ENCODE data around the gene CGNL1.

The CGNL1 gene

GRCh38 chr15:57344282-57344681 lies 32.0 kb upstream of the CGNL1 start:
- DNase-seq = no peak
- in situ Hi-C loops (cut with MboI; ENCODE audit: low pct_unique_long_range_greater_than_20kb, low sequenced_read_pairs) = loop anchor here (10.0 kb wide), 1 partner anchor 181 kb away; no protein-coding TSS in a partner anchor

GRCh38 chr15:57345584-57345983 lies 30.7 kb upstream of the CGNL1 start:
- in situ Hi-C loops (cut with MboI; ENCODE audit: low pct_unique_long_range_greater_than_20kb, low sequenced_read_pairs) = loop anchor here (10.0 kb wide), 1 partner anchor 179 kb away; no protein-coding TSS in a partner anchor
- peak; percentile 61 for DNase-seq

DNA sequence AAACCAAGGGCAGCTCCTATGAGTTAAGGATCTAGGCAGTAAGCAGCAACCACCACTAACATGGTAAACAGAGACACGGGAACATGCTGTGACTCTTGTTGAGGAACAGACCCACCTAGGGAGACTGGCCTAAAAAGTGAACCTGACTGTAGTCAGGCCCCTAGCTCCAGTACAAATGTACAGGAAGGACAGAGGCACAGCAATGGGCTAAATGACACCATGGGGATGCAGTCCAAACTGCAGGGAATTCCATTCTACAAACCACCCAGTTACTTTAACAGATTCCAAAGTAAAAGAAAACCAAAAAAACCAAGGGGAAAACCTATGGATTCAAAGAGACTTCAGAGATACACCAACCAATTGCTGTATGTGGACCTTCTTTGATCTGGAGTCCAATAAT lies 28.2 kb upstream of the CGNL1 start:
- DNase-seq = no peak
- in situ Hi-C loops (cut with MboI; ENCODE audit: low pct_unique_long_range_greater_than_20kb, low sequenced_read_pairs) = loop anchor here (10.0 kb wide), 1 partner anchor 177 kb away; no protein-coding TSS in a partner anchor

GRCh38 chr15:57352535-57353316 lies 23.6 kb upstream of the CGNL1 start:
- no peak for DNase-seq
- in situ Hi-C loops (cut with MboI; ENCODE audit: low pct_unique_long_range_greater_than_20kb, low sequenced_read_pairs) = no loop called here

DNA sequence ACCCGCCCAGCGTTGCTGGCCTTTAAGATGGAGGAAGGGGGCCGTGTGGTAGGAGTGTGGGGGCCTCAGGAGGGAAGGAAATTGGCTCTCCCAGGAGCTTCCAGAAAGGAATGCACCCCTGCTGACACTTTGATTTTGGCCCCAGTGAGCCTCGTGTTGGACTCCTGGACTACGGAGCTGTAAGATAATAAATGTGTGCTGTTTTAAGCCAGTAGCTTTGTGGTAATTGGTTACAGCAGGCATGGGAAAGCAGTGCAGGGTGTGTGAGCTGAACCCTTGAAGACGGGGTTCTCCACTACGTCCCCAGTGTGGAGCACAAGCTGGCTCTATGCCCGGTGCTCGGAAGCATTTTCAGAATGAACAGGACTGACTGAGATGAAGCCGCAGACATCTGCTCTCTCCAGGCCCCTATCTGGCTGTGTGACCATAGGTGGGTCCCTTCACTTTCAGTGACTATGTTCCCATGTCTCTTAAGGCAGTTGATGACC lies 22.9 kb upstream of the CGNL1 start:
- in situ Hi-C loops (cut with MboI; ENCODE audit: low pct_unique_long_range_greater_than_20kb, low sequenced_read_pairs) = no loop called here
- no peak for DNase-seq

- DNase-seq = no peak
- in situ Hi-C loops (cut with MboI; ENCODE audit: low pct_unique_long_range_greater_than_20kb, low sequenced_read_pairs) = no loop called here
Measured at GRCh38 chr15:57354436-57355123, 21.7 kb upstream of the CGNL1 start.

GRCh38 chr15:57355259-57355658 lies 21.0 kb upstream of the CGNL1 start:
- in situ Hi-C loops (cut with MboI; ENCODE audit: low pct_unique_long_range_greater_than_20kb, low sequenced_read_pairs) = no loop called here
- DNase-seq = no peak

GRCh38 chr15:57356178-57356577 lies 20.1 kb upstream of the CGNL1 start:
- DNase-seq = no peak
- in situ Hi-C loops (cut with MboI; ENCODE audit: low pct_unique_long_range_greater_than_20kb, low sequenced_read_pairs) = no loop called here

- no peak for DNase-seq
- in situ Hi-C loops (cut with MboI; ENCODE audit: low pct_unique_long_range_greater_than_20kb, low sequenced_read_pairs) = no loop called here
Measured at GRCh38 chr15:57356636-57357035, 19.7 kb upstream of the CGNL1 start.

- in situ Hi-C loops (cut with MboI; ENCODE audit: low pct_unique_long_range_greater_than_20kb, low sequenced_read_pairs) = no loop called here
- DNase-seq = no peak
Measured at GRCh38 chr15:57357799-57358198, 18.5 kb upstream of the CGNL1 start.

DNA sequence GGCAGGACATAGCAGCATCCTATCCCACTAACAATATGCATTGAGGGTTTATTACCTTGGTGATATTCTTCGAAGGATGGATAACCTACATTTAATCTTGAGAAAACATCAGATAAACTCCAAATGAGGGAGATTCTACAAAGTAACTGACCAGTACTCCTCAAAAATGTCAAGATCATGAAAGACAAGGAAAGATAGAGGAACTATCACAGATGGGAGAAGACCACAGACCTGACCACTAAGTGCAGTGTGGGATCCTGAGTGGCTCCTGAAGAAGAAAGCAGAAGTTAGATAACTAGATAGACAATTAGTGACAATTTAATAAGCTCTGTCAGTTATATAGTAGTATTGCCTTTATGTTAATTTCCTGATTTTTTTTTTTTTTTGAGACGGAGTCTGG lies 17.7 kb upstream of the CGNL1 start:
- peak; percentile 67 for DNase-seq
- in situ Hi-C loops (cut with MboI; ENCODE audit: low pct_unique_long_range_greater_than_20kb, low sequenced_read_pairs) = no loop called here

DNA sequence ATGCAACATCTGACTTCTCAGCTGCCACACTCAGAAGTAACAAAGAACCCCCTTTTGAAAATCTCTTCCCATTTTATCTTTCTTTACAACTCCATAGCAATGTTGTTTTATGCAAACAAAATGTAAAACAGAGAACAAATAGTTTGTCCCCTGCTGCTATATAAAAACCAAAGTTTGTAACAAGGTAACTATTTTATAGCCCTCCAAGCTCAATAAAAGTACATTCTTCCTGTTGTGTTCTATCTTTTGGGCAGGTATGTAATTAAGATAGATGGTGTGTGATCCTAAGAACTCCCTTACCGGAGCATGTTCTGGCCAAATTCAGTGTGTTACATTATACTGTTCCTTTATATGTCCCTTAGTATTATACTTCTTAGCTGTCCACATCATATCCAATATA lies 12.6 kb upstream of the CGNL1 start:
- in situ Hi-C loops (cut with MboI; ENCODE audit: low pct_unique_long_range_greater_than_20kb, low sequenced_read_pairs) = no loop called here
- DNase-seq = no peak

DNA sequence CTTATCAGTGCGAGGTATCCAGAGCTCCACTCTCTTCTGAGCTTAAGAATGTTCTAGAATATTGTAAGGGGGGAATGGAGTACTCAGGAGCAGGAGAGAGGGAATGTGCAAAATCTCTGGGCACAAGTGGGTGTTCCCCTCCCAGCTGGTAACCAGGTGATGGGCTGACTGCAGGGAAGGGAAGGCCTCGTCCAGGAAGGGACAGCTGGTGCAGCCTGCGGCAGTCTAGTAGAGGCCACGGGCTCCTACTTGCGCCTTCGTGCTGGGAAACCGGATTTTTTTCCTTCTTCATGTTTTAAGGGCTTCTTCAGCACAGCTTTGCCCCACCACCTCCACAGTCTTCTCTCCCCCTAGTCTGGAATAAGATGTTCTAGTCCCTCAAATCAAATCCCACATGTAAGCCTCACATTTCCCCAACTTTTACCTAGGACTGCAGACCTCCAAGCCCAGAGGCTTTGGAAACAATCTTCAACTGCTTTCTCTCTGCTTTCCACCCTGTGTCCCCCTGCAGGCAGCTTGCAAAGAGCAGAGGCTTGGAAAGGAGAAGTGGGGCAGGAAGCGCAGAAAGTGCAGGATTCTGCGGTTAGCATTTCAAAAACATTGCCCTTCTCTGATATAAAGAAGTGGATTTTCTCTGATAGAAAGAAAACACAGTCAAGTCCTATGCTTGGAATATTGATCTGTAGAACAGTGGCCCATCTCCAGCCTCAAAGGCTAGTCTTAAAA lies 11.9 kb upstream of the CGNL1 start:
- in situ Hi-C loops (cut with MboI; ENCODE audit: low pct_unique_long_range_greater_than_20kb, low sequenced_read_pairs) = no loop called here
- peak; percentile 90 for DNase-seq

GRCh38 chr15:57367556-57367955 lies 8.7 kb upstream of the CGNL1 start:
- in situ Hi-C loops (cut with MboI; ENCODE audit: low pct_unique_long_range_greater_than_20kb, low sequenced_read_pairs) = no loop called here

DNA sequence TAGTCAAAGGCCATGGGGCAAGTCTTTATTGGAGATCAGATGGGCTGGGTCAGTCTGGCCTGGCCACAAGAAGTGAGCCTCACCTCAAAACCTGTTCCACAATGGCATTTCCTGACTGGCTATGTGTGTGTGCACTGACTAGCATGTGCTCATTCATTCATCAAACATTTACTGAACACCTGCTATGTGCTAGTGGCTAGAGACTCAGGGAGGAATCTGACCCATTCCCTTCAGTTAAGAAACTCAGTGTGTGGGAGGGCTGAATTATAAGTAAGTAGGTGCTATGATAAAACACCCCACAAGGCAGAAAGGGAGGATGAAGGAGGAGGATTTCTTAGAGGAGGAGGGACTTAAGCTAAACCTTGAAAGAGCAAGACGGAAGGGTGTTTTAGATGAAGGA lies 5.4 kb upstream of the CGNL1 start:
- in situ Hi-C loops (cut with MboI; ENCODE audit: low pct_unique_long_range_greater_than_20kb, low sequenced_read_pairs) = no loop called here

More at GRCh38 chr15:57367556-57367955, 8.7 kb upstream of the CGNL1 start:
- DNase-seq = no peak

DNA sequence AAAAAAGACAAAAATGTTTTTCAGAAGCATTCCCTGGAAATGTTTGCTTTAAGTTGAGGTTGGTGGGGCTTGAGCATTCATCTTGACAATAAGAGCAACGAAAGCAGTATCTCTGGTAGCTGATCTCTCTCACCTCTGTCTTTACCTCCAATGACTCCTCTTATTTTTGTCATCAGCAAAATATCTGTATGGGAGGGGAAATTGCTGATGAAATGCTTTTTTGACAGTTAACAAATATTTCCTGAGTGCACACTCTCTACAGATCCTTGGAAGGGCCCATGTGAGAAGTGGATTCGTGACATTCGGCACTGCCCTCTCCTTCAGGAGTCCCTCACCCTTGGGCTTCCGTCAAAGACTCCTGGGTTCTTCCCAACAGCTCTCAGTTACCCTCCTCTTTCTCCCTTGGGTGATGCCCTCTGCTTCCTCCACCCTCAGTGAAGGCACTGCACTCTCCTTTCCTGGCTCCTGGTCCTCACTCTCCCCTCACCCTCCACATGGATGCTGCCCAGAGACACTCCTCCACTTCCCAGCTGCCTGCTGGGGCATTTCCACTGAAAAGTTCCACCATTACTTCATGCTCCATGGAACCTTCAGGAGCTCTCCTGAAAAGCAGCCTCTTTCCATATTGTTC lies 2.9 kb upstream of the CGNL1 start:
- in situ Hi-C loops (cut with MboI; ENCODE audit: low pct_unique_long_range_greater_than_20kb, low sequenced_read_pairs) = no loop called here
- no peak for DNase-seq

More for the DNA sequence above, 5.4 kb upstream of the CGNL1 start:
- no peak for DNase-seq

- in situ Hi-C loops (cut with MboI; ENCODE audit: low pct_unique_long_range_greater_than_20kb, low sequenced_read_pairs) = no loop called here
- DNase-seq = no peak
Measured at GRCh38 chr15:57373882-57374276, 2.4 kb upstream of the CGNL1 start.

DNA sequence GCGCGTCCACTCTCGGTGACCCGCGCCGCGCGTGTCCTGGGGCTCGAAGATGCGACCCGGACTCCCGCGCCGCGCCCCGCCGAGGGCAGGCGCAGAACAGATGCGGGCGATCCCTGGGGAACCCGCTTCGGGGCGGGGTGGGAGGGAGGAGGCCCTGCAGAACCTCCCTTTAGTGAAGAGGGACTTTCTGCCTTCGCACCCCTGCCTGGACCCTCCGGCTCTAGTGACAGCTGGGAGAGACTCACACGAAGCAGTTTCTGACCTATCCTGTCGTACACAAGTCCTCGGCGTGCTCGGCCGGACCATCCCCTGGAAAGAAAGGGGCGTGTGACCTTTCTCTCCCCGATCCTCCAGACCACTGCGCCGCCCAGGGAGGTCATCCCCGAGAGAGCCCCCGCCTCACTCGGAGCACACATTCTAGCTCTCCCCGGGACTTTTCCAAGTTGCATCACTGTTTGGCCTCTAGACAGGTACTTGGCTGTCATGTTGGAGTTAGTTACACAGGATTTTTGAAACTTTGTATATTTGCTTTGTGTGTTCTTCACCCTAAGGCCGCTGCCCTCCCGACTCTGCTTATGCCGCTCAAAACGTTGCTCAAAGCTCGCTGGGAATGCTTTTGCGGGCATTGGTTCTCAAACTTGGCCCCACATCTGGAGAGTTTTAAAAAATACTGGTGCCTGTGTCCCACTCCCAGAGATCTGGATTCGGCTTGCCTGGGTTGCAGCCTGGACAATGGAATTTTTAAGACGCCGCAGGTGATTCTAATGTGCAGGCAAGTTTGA lies 582 bp downstream of the CGNL1 start:
- DNase-seq = no peak
- in situ Hi-C loops (cut with MboI; ENCODE audit: low pct_unique_long_range_greater_than_20kb, low sequenced_read_pairs) = no loop called here

DNA sequence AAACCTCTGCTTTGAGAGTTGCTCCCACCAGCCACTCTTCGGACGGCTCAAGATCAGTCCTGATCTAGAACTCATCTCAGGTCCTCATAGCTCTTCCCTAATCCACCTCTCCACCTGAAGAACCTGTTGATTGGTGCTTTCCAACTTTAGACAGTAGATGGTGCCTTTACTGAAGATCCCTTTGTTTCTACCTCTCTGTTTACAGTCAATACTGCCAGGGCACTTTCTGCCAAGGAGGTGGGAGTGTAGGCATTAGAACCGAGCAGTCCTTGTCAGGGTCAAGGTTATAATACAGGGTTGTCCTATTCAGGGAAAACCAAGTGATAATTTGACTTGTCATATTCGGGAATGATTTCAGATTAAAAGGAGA lies 1.2 kb downstream of the CGNL1 start:
- in situ Hi-C loops (cut with MboI; ENCODE audit: low pct_unique_long_range_greater_than_20kb, low sequenced_read_pairs) = no loop called here
- DNase-seq = no peak

Data from KBM-7 (cell line).